Hepatocyte (in vitro differentiated cells): ENCODE data around the gene PLP1. TPM values are rescaled to one million over a fixed set of nuclear protein-coding genes. Genes with fewer than 3 reads are reported as not detected.

Source experiments
- DNase-seq: peaks from one replicate; pipeline ENCODE4 v3.0.0-alpha.2; 2016; ENCODE audit warnings: low spot score
- H2AFZ ChIP-seq: fragments of 200-600 bp; sonication (generic); 2 replicates; pipeline ENCODE4 v1.6.0; 2016; ENCODE audit warnings: antibody characterized with exemption, mild to moderate bottlenecking
- H3K27ac ChIP-seq: fragments of 200-600 bp; sonication (generic); 2 replicates; pipeline ENCODE4 v1.5.1; 2016; ENCODE audit warnings: mild to moderate bottlenecking
- H3K27me3 ChIP-seq: fragments of 200-600 bp; sonication (generic); 2 replicates; pipeline ENCODE4 v1.6.1; 2016
- H3K36me3 ChIP-seq: fragments of 200-600 bp; sonication (generic); replicated peaks from 2 replicates; pipeline ENCODE4 v1.5.1; 2016; ENCODE audit warnings: low read depth; ENCODE audit not compliant: insufficient read depth
- H3K4me1 ChIP-seq: fragments of 200-600 bp; sonication (generic); 2 replicates; pipeline ENCODE4 v1.5.1; 2016; ENCODE audit warnings: mild to moderate bottlenecking, moderate library complexity; ENCODE audit not compliant: insufficient read depth
- H3K4me2 ChIP-seq: fragments of 200-600 bp; sonication (generic); 2 replicates; pipeline ENCODE4 v1.6.0; 2016
- H3K4me3 ChIP-seq: fragments of 200-600 bp; sonication (generic); 2 replicates; pipeline ENCODE4 v1.5.1; 2016; ENCODE audit warnings: mild to moderate bottlenecking
- H3K79me2 ChIP-seq: fragments of 200-600 bp; sonication (generic); 2 replicates; pipeline ENCODE4 v1.6.0; 2017; ENCODE audit warnings: mild to moderate bottlenecking
- H3K9me2 ChIP-seq: fragments of 200-600 bp; sonication (generic); replicated peaks from 2 replicates; pipeline ENCODE4 v1.6.0; 2017; ENCODE audit warnings: mild to moderate bottlenecking; ENCODE audit not compliant: insufficient read depth
- H3K9me3 ChIP-seq: fragments of 200-600 bp; sonication (generic); 2 replicates; pipeline ENCODE4 v1.5.1; 2016; ENCODE audit warnings: low read depth, mild to moderate bottlenecking
- H4K20me1 ChIP-seq: fragments of 200-600 bp; sonication (generic); 2 replicates; pipeline ENCODE4 v1.6.0; 2016; ENCODE audit warnings: mild to moderate bottlenecking; ENCODE audit not compliant: insufficient read depth, poor library complexity, severe bottlenecking
- CTCF ChIP-seq: fragments of 200-600 bp; sonication (generic); IDR thresholded peaks from 2 replicates; pipeline ENCODE4 v1.5.1; 2016; ENCODE audit warnings: antibody characterized with exemption, mild to moderate bottlenecking; ENCODE audit not compliant: poor library complexity
- EZH2 ChIP-seq: fragments of 200-600 bp; sonication (generic); IDR thresholded peaks from 2 replicates; pipeline ENCODE4 v1.6.1; 2016; ENCODE audit warnings: antibody characterized with exemption, mild to moderate bottlenecking, borderline replicate concordance
- EZH2phosphoT487 ChIP-seq: fragments of 200-600 bp; sonication (generic); IDR thresholded peaks from one replicate; pipeline ENCODE4 v1.6.1; 2018; ENCODE audit warnings: antibody characterized with exemption, mild to moderate bottlenecking, low read depth, moderate library complexity; ENCODE audit not compliant: unreplicated experiment, severe bottlenecking
- WGBS: methylation state at CpG from one replicate; pipeline ENCODE4 v1.1.6; 2016; ENCODE audit warnings: low lambda C conversion rate; ENCODE audit errors: missing lambda C conversion rate; 5-methylcytosine and 5-hydroxymethylcytosine counted together
- polyA plus RNA-seq: library from polyadenylated mRNA; unstranded; fragments of >200 nt; fragmentation: Nextera tagmentation; extraction: Ambion mirVana; gene quantifications from 2 replicates; pipeline ENCODE4 v1.2.1, GENCODE V29; 2016
- total RNA-seq: library from RNA; depleted of rRNA; stranded (reverse); fragments of >200 nt; gene quantifications from 2 replicates; pipeline ENCODE4 v1.2.3, GENCODE V29; 2014

PLP1 gene
- total and polyA plus RNA-seq, 2 experiments from 2014 or later: 1.1 to 1.5 TPM

- Histone ChIP-seq H3K79me2 (no peaks in the 10 kb centered on the region), H3K4me2 (no peak overlapping the region), H3K27ac (no peak overlapping the region), H3K27me3 (no peaks in the 10 kb centered on the region), H3K9me2 (no peaks in the 10 kb centered on the region), H3K4me3 (no peak overlapping the region), H2AFZ (no peak overlapping the region), H3K36me3 (no peaks in the 10 kb centered on the region), H3K4me1 (no peaks in the 10 kb centered on the region), H4K20me1 (no peaks in the 10 kb centered on the region), H3K9me3 (no peaks in the 10 kb centered on the region)
- TF ChIP-seq CTCF (no peak), EZH2phosphoT487 (no peak), EZH2 (no peak)
- WGBS: 78% methylated on average over 4 of the region's 4 CpGs
- no peak for DNase-seq
These were observed 17.5 kb downstream of the PLP1 start for GRCh38 chrX:103794119-103794518.

GRCh38 chrX:103797691-103798090, 21.1 kb downstream of the PLP1 start:
- no peaks in the 10 kb centered on the region for H3K9me2 ChIP-seq
- no peak overlapping the region for H3K4me2 ChIP-seq
- H2AFZ ChIP-seq: no peak overlapping the region
- no peak overlapping the region for H3K27ac ChIP-seq
- DNase-seq: no peak
- 97% methylated on average over 2 of the region's 2 CpGs for WGBS
- H3K27me3 ChIP-seq: no peaks in the 10 kb centered on the region
- H4K20me1 ChIP-seq: no peaks in the 10 kb centered on the region
- no peaks in the 10 kb centered on the region for H3K9me3 ChIP-seq
- H3K4me3 ChIP-seq: no peak overlapping the region
- no peaks in the 10 kb centered on the region for H3K79me2 ChIP-seq
- no peak for TF ChIP-seq CTCF
- no peak for TF ChIP-seq EZH2
- no peak for TF ChIP-seq EZH2phosphoT487
- H3K36me3 ChIP-seq: no peaks in the 10 kb centered on the region
- no peaks in the 10 kb centered on the region for H3K4me1 ChIP-seq

GRCh38 chrX:103800318-103800717, 23.7 kb downstream of the PLP1 start:
- no peaks in the 10 kb centered on the region for H3K79me2 ChIP-seq
- no peaks in the 10 kb centered on the region for H3K4me1 ChIP-seq
- no peak overlapping the region for H2AFZ ChIP-seq
- H3K36me3 ChIP-seq: no peaks in the 10 kb centered on the region
- H3K27me3 ChIP-seq: no peaks in the 10 kb centered on the region
- TF ChIP-seq EZH2: no peak
- no peak for TF ChIP-seq CTCF
- TF ChIP-seq EZH2phosphoT487: no peak
- 91% methylated on average over 2 of the region's 2 CpGs for WGBS
- H3K9me2 ChIP-seq: no peaks in the 10 kb centered on the region
- H4K20me1 ChIP-seq: no peaks in the 10 kb centered on the region
- DNase-seq: no peak
- H3K9me3 ChIP-seq: no peaks in the 10 kb centered on the region
- H3K4me2 ChIP-seq: no peak overlapping the region
- no peak overlapping the region for H3K4me3 ChIP-seq
- no peak overlapping the region for H3K27ac ChIP-seq

- peak overlapping the region; percentile 2 for H3K27ac ChIP-seq
- H3K27me3 ChIP-seq: no peaks in the 10 kb centered on the region
- TF ChIP-seq EZH2 (no peak), CTCF (no peak), EZH2phosphoT487 (no peak)
- DNase-seq: peak; percentile 32
- no peaks in the 10 kb centered on the region for H3K36me3 ChIP-seq
- H3K79me2 ChIP-seq: no peaks in the 10 kb centered on the region
- peaks cover 15% of the 10 kb centered on the region for H3K4me1 ChIP-seq
- no peak overlapping the region for H3K4me2 ChIP-seq
- H3K9me2 ChIP-seq: no peaks in the 10 kb centered on the region
- no peak overlapping the region for H3K4me3 ChIP-seq
- no peak overlapping the region for H2AFZ ChIP-seq
- H3K9me3 ChIP-seq: no peaks in the 10 kb centered on the region
- no peaks in the 10 kb centered on the region for H4K20me1 ChIP-seq
These were observed 29.2 kb downstream of the PLP1 start for GRCh38 chrX:103805860-103806259.
